ENCODE results near the gene GPC4.

DNA sequence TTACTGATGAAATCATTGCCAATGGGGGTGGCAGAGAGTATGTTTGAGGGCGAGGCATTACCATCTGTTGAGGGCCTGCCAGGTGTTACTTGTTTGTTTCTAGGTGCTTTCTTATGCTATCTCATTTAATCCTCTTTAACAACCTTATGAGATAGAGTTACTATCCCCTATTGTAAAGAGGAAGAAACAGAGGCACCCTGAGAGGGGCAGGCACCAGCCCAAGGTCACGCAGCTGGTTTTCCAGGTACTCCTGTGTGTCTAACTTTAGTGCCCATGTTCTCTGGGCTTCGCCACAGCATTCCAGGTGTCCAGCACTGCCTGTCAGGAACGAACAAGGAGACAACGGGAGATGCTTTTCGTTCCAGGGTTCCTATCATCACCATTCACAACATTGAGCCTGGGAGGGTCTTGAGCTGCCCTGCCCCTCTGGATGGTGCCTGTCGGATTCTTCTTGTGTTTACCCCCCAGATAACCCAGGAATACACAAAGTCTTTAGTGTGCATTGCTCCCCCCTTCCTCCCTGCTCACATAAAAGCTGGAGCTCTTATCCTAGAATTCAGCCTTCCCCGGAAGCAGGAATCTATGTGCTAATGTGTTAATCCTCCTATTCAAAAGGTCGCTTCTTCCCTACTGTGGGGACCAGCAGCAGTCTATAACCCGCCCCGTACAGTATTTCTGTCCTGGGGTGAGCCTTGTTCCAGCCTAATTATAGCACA is 24.9 kb upstream of the GPC4 start:
- TF ChIP-seq, protein P1, sequence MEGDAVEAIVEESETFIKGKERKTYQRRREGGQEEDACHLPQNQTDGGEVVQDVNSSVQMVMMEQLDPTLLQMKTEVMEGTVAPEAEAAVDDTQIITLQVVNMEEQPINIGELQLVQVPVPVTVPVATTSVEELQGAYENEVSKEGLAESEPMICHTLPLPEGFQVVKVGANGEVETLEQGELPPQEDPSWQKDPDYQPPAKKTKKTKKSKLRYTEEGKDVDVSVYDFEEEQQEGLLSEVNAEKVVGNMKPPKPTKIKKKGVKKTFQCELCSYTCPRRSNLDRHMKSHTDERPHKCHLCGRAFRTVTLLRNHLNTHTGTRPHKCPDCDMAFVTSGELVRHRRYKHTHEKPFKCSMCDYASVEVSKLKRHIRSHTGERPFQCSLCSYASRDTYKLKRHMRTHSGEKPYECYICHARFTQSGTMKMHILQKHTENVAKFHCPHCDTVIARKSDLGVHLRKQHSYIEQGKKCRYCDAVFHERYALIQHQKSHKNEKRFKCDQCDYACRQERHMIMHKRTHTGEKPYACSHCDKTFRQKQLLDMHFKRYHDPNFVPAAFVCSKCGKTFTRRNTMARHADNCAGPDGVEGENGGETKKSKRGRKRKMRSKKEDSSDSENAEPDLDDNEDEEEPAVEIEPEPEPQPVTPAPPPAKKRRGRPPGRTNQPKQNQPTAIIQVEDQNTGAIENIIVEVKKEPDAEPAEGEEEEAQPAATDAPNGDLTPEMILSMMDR (conservative IDR thresholded peaks at IDR 0.05) = no peak
- no peak for TF ChIP-seq ZFX (IDR thresholded peaks at IDR 0.05)
